Stimulated activated CD4-positive, alpha-beta T cell treated with anti-CD3 and anti-CD28 coated beads, Interleukin-2, amount 100 ng/mL, for 24 hours (primary cell): ENCODE measurements around the gene ZNF454.

Source experiments
- DNase-seq, 2 donors: peaks; one replicate each; pipeline ENCODE4 v3.0.0-alpha.2; 2020

ZNF454 gene

DNA sequence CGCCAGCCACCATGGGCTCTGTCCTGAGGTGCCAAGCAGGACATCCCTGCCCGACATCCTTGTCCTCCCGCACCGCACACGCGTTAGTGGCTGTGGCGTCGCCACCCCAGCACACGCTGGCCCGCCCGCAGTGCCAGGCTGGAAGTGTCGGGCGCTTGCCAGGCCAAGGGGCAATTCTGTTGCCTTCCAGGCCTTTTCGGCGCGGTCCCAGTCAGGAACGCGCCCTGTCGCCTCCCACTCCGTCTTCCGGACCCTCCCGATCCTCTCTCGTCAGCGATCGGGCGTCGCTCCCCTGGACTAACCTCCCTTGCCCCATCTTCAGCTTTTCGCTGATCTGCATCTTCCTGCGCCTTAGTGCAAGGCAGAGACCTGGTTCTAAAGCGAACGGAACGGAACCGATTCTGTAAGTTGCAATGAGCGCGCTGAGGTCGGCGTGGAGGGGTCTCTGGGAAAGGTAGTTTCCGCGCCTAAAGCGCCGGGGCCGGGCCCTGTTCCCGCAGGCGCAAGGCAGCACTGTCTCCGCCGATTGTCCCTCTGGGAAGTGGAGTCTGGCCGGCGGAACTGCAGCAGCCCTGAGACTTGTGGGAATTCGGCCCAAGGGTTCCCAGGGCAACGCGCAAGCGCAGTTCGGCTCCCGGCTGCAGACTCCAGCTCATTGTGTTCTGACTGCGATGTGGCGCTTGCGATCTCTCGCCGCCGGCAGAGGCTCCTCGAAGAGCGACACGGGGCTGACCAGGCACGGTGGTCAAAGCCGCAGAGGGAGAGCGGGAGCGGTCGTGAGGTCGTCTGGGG lies at the start of gene ZNF454:
Gene ZNF454 (plus strand): TSS at position 630 of the 792 bp plus-strand sequence. CDS start 1,594 bp downstream, outside the sequence.
- DNase-seq: no peak

DNA sequence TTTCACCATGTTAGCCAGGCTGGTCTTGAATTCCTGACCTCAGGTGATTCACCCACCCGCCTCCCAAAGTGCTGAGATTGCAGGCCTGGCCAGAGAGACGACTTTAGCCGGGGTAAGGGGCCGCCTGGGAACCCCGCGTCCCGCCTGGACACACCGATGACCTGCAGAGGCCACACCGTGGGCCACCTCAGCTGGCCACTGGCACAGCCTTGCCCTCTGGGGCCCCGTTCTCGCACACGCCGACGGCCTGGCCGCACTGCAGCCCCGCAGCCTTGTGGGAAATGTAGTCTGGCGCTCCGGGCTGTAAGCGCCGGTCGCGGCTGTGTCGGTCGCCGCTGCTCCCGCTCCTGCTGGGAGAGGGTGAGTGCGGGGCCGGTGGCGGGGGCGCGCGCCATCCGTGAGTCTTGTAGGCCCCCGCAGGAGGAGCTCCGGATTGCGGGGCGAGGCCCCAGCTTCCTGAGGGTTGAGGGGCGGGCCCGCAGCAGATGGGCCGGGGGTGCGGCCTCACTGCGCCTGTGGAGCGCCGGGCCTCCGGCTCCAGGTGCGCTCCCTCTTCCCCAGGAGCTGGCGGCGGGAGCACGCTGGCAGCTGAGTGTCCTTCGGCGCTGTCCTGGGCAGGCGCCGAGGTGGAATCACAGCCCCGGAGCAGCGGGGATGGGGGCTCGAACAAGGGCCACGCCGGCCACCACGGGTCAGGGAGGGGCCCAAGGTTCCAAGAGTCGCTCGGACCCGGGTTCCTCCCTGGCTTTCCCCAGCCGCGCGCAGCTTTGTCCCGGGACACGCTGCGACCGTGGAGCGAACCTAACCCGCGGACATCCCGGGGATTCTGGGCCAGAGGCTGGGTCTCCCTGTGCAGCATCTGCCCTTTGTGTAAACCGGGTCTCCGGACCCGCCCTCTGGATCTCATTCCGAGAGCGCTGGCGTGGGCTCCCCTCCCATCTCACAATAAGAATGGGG lies 45.1 kb upstream of the ZNF454 start, which contains the start of gene ZFP2:
Gene ZFP2 (plus strand): TSS at position 299 of the 957 bp plus-strand sequence. CDS start 35,401 bp downstream, outside the sequence.
- DNase-seq: peak; percentile 20 to 46

GRCh38 chr5:178899289-178899688 lies 41.7 kb upstream of the ZNF454 start:
- DNase-seq: no peak

DNA sequence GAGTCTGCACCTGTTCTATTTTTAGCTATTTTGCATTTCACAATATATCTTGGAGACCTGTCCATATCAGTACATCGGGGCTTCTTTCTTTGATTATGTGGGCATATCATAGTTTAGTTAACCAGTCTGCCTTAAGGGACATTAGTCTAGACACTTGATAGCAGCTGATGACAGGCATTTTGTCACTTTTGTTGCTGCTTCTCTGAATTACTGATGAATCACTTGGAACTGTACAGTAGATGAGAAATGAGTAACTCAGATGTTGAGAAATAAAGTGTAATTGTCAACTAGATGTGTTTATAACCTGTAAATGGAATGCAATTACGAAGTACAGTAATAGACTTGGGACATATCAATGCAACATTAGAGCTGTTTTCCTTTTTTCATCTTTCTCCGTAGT lies 38.1 kb upstream of the ZNF454 start:
- no peak for DNase-seq

- DNase-seq: no peak
Measured at GRCh38 chr5:178931846-178932760, 8.9 kb upstream of the ZNF454 start.

- DNase-seq: no peak
Measured at GRCh38 chr5:178941361-178941760, 363 bp downstream of the ZNF454 start.

DNA sequence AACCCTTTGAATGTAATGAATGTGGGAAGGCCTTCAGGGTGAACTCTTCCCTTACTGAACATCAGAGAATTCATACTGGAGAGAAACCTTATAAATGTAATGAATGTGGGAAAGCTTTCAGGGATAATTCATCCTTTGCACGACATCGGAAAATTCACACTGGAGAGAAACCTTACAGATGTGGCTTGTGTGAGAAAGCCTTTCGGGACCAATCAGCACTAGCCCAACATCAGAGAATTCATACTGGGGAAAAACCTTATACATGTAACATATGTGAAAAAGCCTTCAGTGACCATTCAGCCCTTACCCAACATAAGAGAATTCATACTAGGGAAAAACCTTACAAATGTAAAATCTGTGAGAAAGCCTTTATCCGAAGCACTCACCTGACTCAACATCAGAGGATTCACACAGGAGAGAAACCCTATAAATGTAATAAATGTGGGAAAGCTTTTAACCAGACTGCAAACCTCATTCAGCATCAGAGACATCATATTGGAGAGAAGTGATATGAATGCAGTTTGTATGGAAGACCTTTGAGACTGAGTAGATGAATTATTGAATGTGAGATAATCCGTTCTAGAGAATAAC lies 24.6 kb downstream of the ZNF454 start:
- DNase-seq: no peak

GRCh38 chr5:178981381-178981780 lies 40.4 kb downstream of the ZNF454 start:
- no peak for DNase-seq

DNA sequence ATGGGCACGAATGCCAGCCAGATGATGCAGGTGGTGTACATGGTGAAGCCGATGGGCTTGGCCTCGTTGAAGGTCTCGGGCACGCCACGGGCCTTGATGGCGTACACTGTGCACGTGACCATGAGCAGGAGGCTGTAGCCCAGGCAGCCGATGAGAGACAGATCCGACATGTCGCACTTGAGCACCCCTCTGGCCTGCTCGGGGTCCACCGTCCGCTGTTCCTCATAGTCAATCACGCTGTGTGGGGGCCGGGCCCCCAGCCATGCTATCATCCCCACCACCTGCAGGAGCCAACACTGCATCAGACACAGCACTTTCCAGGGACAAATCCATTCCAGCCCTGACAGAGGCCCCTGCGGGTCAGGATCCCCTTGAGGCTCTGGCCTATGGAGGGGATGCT lies 41.9 kb downstream of the ZNF454 start:
- no peak for DNase-seq

DNA sequence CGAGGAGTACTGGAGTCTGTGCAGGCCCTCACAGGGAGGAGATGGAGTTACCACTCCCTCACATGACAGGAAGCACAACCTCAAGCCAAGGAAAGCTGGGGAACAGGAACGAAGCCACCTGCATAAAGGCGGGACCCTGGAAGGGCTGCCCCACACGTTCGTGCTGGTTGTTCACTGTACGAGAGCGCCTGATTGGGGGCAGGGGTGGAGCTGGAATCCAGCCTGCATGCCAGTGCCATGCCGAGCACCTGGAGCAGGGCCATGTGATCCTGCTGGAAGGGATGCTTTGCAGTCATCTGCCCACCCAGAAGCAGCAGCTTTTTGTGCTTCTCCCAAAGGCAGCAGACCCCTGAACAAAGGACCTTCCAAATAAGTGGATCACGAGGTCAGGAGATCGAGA lies 42.7 kb downstream of the ZNF454 start:
- no peak for DNase-seq

- DNase-seq: no peak
Measured at GRCh38 chr5:178984145-178985072, 43.4 kb downstream of the ZNF454 start.

- no peak for DNase-seq
Measured at GRCh38 chr5:178986326-178986960, 45.4 kb downstream of the ZNF454 start.

- DNase-seq: no peak
Measured at GRCh38 chr5:178988436-178989220, 47.6 kb downstream of the ZNF454 start.

DNA sequence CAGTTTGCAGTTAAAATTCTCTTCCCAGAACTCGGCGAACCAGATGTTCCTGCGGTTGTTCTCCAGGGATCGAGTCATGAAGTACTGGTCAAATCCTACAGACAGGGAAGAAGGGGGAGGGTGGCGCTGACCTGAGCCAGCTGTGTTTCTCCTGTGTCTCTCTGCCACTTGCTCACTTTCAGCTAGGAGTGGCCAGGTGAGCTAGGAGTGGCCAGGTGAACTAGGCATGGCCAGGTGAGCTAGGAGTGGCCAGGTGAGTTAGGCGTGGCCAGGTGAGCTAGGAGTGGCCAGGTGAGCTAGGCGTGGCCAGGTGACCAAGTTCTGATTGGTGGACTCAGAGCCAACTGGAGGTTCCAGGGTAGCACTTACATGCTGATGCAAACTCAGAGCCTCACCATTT lies 48.3 kb downstream of the ZNF454 start:
- no peak for DNase-seq

GRCh38 chr5:178990491-178990890 lies 49.5 kb downstream of the ZNF454 start:
- no peak for DNase-seq

GRCh38 chr5:178991190-178992145 lies 50.5 kb downstream of the ZNF454 start:
- DNase-seq: no peak

DNA sequence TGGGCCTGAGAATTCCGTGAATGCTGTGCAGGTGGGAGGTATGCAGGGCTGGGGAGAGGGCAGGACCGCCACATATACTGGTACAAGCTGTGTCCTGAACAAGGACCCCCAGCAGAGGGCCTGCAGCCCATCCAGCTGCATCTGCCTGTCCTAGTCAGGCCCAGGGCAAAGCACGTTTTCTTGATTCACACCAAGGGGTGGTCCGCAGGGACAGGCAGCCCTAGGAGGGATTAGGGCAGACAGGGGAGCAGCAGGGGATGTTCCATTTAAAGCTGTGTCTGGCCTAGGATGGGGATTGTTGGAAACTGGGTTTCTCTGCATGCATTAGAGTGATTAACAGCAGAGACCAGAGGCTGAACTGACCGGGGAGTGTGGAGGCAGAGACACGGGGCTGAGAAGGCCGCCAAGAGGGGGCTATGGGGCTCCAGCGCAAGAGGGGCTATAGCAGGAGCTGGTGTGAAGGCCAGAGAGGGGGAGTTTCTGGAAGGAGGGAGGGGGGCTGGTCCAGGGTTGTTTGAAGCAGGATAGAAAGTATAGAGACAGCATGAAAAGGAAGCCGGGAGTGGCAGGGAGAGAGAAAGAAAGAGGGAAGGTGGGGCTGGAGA lies 51.4 kb downstream of the ZNF454 start:
- no peak for DNase-seq

DNA sequence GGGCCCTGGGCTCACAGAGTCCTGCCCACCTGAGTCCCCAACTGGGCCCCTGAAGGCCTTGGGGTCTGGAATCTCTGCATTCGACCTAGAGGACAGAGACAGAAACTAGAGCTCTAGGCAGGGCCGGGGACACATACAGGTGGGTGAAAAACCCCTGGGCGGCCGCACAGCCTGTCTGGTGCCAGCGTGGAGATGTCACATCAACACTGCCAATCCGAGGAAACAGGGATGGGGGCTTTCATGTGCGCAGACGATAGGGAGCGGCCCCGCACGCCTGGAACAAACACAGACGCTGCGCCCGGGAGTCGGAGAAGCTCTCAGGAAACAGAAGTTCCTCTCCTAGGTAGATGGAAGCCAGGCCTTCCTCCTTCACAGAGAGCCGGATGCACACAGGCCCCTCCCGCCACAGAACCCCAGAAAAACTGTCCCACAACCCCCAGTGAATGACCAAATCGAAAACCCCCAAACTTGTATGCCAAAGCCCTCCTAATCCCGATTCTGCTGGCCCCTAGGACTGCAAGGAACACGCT lies 52.3 kb downstream of the ZNF454 start:
- DNase-seq: no peak
